Glutamatergic neuron (in vitro differentiated cells): ENCODE data around the gene DRD4. TPM values are rescaled to one million over a fixed set of nuclear protein-coding genes. Genes with fewer than 3 reads are reported as not detected.

Source experiments
- DNase-seq: peaks from one replicate; pipeline ENCODE4 v3.0.0; 2022
- H3K27ac Mint-ChIP-seq: one replicate; pipeline ENCODE4 v1.8.0; 2020; ENCODE audit warnings: mild to moderate bottlenecking, mixed read lengths, inconsistent platforms; ENCODE audit not compliant: unreplicated experiment
- H3K27me3 Mint-ChIP-seq: one replicate; pipeline ENCODE4 v1.8.0; 2020; ENCODE audit warnings: mild to moderate bottlenecking, moderate library complexity, mixed read lengths, inconsistent platforms; ENCODE audit not compliant: unreplicated experiment
- H3K36me3 Mint-ChIP-seq: one replicate; pipeline ENCODE4 v1.8.0; 2020; ENCODE audit warnings: mild to moderate bottlenecking, mixed read lengths, inconsistent platforms; ENCODE audit not compliant: unreplicated experiment
- H3K4me1 Mint-ChIP-seq: one replicate; pipeline ENCODE4 v1.8.0; 2020; ENCODE audit warnings: mild to moderate bottlenecking, low read depth, mixed read lengths, inconsistent platforms; ENCODE audit not compliant: unreplicated experiment
- H3K4me3 Mint-ChIP-seq: one replicate; pipeline ENCODE4 v1.8.0; 2020; ENCODE audit warnings: mild to moderate bottlenecking, mixed read lengths, inconsistent platforms; ENCODE audit not compliant: unreplicated experiment
- H3K9me3 Mint-ChIP-seq: one replicate; pipeline ENCODE4 v1.8.0; 2020; ENCODE audit warnings: mild to moderate bottlenecking, moderate library complexity, mixed read lengths, inconsistent platforms; ENCODE audit not compliant: unreplicated experiment
- CTCF ChIP-seq: fragments of 200-600 bp; sonication (generic); IDR thresholded peaks from one replicate; pipeline ENCODE4 v1.5.0; 2021; ENCODE audit not compliant: partially characterized antibody, unreplicated experiment
- total RNA-seq: library from RNA; stranded (reverse); fragmentation: NEBNext Ultra II Directional; extraction: Animal tissue kit (Norgen Biotek cat#: 25700); gene quantifications from one replicate; pipeline ENCODE4 v1.2.1, GENCODE V29; 2021; ENCODE audit not compliant: unreplicated experiment

DRD4 gene
- total RNA-seq, 1 donor from 2014 or later = 2.9 TPM

- Mint-ChIP-seq H3K4me1 (peaks cover 7% of the 10 kb centered on the region), H3K36me3 (peaks cover 4% of the 10 kb centered on the region), H3K9me3 (peaks cover 13% of the 10 kb centered on the region), H3K4me3 (no peak overlapping the region), H3K27me3 (peaks cover 6% of the 10 kb centered on the region), H3K27ac (no peak overlapping the region)
- no peak for DNase-seq
- TF ChIP-seq CTCF = no peak
Measured at GRCh38 chr11:608791-609251, 28.2 kb upstream of the DRD4 start.

- Mint-ChIP-seq H3K4me3 (no peak overlapping the region), H3K9me3 (peaks cover 15% of the 10 kb centered on the region), H3K27ac (no peak overlapping the region), H3K27me3 (peaks cover 6% of the 10 kb centered on the region), H3K4me1 (peaks cover 9% of the 10 kb centered on the region), H3K36me3 (peaks cover 4% of the 10 kb centered on the region)
- TF ChIP-seq CTCF = no peak
- no peak for DNase-seq
Measured at GRCh38 chr11:609341-609811, 27.7 kb upstream of the DRD4 start.

GRCh38 chr11:610146-610801 is 26.8 kb upstream of the DRD4 start:
- Mint-ChIP-seq H3K36me3 (peaks cover 4% of the 10 kb centered on the region), H3K27ac (no peak overlapping the region), H3K4me3 (no peak overlapping the region), H3K27me3 (peaks cover 8% of the 10 kb centered on the region), H3K9me3 (peaks cover 15% of the 10 kb centered on the region), H3K4me1 (peaks cover 9% of the 10 kb centered on the region)
- TF ChIP-seq CTCF = no peak
- no peak for DNase-seq

GRCh38 chr11:611001-611996 is 25.8 kb upstream of the DRD4 start:
- Mint-ChIP-seq H3K36me3 (peaks cover 4% of the 10 kb centered on the region), H3K9me3 (peaks cover 15% of the 10 kb centered on the region), H3K27me3 (peaks cover 8% of the 10 kb centered on the region), H3K27ac (no peak overlapping the region), H3K4me3 (no peak overlapping the region), H3K4me1 (peaks cover 9% of the 10 kb centered on the region)
- TF ChIP-seq CTCF = no peak
- DNase-seq = no peak
